IPS DF 4.7 (cell line): ENCODE measurements around the gene PEPD.

Experiments used
- DNase-seq: peaks from one replicate; pipeline ENCODE4 v3.0.0-alpha.2; 2013; ENCODE audit warnings: low spot score; ENCODE audit errors: extremely low read depth

Gene PEPD

GRCh38 chr19:33396701-33397535 lies 124.7 kb downstream of the PEPD start:
- no peak for DNase-seq

GRCh38 chr19:33395561-33396550 lies 125.7 kb downstream of the PEPD start:
- no peak for DNase-seq

DNA sequence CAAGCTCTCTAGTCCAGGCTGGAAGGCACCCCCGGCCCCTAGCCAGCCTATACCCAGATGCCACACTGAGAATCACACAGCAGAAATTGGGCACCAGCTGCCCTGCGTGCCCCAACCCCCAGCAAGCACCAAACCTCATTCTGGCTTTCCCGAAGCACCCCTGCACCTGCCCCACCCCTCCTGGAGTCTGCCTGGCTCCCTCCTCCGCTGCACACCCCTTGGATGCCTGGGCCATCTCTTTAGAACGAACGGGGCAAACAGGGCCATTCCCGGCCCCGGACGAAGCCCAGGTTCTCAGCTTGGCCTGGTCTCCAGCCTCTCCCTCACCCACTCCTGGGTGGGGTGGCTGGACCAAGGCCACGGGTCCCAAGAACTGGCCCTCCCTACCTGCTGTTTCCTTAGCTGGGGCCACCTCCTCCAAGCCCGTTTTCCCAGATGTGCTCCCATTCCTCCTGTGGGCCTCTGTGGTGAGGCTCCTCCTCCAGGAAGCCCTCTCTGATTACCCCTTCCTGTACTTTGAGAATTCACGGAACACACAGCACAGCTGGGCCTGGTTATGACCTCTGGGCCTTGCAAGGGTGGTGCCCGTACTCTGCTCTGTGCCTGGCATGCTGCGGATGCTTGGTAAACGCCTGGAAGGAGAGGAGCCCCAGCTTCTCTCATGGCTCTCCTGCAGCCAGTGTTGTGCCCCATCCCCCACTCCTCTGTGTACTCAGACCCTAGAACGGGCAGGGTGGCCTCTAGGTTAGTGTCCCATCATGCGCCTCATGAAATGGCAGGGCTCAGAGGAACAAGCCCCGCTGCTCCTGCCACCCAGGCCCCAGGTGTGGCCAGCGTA lies 126.6 kb downstream of the PEPD start:
- no peak for DNase-seq

DNA sequence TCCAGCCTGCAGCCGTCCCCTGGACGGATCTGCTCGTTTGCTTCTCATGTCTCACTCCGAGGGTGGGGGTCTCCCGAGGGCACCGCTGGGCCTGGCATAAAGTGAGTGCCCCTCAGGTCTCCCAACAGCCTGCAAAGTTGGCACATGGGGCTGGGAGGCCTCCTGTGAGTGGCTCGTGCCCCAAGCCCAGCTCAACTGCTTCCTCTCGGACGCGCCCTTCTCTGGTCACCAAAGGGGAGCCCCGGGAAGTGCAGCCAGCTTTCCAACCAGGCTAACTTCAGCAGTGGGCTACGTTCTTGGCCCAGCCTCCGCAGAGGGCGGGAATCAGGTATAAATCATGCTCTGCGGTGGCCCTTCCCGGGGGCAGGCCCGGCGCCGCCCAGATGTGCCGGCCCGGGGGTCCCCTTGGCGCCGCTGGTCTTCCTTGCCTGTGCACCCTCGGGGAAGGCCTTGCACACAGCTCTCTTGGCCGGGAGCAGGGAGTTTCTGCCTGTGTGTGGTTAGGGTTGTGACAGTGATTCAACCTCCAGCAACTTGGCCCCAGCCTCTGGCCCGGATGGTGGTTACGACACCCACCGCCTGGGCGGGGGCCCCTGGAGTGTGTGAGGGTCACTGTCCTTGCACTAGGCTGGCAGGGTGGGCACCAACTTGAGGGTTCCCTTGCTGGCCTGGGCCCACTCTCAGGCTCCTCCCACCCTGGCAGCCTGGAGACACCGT lies 127.4 kb downstream of the PEPD start:
- DNase-seq: no peak

DNA sequence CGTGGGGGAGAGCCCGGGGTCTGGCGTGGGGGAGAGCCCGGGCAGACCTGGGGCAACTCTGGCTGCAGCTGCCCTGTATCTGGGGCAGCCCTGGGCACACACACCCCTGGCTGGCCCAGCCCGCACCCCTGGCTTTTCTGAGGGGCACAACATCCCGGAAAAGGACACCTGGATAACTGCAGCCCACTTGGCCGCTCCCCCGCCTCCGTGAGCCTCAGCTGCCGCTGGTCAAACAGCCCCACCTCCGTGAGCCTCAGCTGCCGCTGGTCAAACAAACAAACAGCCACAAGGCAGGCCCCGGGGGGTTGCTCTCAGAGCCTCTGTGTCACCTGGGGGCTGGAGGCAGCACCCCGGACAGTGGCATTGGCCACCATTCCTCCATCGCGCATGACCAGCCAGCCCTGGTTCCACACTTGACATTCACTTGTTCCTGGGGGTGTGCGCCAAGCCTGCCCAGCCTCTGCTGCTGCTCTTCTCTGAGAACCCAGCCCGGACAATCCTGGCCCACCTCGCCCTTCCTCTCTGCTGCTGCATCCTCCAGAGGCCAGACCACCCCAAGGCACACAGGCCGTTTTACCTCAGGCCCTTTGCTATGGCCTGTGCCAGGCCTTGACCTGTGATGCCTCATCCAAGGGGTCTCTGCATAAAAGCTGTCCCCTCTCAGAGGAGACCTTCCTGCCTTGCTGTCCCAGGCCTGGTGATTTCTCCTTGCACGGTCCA lies 128.1 kb downstream of the PEPD start:
- no peak for DNase-seq

DNA sequence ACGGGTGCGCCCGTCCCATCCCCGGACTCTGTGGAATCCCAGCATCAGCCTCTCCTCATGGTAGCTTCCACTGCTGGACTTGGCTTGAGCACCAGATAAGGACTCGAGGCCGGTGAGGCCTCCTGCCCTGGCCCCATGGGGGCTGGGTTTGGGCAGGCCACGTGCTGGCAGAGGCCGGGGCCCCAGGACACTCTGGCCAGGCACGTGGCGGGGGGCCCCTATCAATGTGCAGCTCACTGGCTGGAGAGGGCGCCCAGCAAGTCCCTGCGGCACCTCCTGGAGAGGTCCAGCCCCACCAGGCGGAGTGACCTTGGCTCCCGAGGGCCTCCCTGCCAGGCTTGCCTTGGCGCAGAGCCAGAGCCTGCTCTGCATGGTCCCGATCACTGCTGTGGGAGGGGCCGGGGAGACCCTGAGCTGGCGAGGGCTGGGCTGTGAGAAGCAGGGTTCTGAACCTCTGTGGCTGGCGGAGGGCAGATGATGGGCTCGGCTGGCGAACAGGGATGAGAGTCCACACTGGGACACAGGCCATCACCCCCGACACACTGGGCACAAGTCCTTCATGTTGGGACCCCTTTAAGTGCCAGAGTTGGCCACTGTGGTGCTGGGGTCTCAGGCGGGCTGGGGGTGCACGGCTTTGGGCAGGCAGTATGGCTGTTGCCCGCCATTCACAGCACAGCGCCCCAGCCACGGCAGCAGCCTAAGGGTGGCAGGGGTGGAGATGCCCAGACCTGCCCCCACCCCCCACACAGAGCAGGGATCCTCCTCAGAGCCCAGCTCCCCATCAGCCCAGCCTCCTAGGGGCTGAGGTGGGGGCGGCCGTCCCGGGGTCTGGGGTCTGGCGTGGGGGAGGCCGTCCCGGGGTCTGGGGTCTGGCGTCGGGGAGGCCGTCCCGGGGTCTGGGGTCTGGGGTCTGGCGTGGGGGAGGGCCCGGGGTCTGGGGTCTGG lies 129.0 kb downstream of the PEPD start:
- no peak for DNase-seq

DNA sequence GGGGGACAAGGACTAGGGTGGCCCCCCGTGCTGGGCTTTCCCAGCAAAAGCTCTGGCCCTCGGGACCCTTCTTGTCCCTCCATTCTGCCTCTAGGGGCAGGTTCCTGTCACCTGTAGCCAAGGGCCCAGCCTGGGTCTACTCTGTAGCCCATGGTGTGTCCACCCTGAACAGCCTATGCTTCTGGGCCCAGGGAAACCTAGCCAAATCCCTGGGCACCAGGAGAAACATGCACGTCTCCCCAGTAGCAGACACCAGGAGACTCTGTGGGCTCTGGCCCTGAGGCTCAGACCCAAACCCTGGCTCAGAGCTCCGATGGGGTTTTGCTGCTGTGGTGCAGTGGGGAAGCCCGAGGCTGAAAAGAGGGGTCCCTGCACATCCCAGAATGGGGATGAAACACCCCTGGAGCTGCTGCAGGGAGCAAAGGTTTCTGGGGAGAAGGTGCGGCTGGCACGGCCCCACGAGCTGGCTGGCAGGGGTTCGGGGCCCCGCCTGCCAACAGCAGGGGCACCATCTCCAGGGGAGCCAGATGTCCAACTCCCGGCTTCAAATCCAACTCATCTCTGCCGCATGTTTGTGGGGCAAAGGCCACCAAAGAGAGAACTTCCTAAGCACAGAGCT lies 129.9 kb downstream of the PEPD start:
- no peak for DNase-seq

GRCh38 chr19:33390908-33391630 lies 130.5 kb downstream of the PEPD start:
- no peak for DNase-seq

DNA sequence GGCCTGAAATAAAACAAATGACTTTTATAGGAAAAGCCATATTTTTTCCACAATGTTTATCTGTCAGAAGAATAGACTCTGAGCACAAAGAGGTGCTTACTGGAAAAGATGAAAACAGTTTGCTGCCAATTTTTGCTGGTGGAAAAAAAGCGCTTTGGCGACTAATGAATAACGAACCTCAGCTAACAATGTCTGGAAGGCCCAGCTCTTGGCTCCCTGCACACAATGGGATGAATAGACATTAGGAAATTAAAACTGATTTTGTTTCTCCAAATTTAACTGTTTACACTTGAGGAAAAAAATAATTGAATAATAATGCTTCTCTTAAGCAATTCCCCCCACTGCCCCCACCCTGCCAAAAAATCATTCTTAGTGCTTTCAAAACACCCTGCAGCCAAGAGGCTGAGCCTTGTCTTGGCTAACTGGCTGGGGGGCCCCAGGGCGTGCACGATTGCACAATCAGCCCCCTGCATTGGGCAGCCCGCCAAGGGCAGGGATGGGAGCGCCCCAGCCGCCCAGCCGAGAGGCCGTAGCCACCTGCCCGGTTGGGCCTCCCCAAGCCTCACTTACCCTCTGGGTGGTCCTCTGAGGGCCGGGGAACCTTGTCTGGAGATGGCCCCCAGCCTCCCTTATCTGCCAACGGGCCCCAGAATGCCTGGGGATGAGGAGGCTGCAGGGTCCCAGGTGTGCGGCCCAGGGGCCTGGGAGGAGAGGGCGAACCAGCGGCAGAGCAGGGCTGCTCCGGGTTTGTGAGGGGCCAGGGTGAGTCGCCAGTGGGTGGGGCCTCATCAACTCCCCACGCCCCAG lies 131.3 kb downstream of the PEPD start:
- DNase-seq: no peak

GRCh38 chr19:33389421-33390100 lies 132.0 kb downstream of the PEPD start:
- no peak for DNase-seq

GRCh38 chr19:33388725-33389420 lies 132.7 kb downstream of the PEPD start:
- no peak for DNase-seq

- DNase-seq: no peak
These were observed 133.3 kb downstream of the PEPD start for GRCh38 chr19:33388231-33388724.

DNA sequence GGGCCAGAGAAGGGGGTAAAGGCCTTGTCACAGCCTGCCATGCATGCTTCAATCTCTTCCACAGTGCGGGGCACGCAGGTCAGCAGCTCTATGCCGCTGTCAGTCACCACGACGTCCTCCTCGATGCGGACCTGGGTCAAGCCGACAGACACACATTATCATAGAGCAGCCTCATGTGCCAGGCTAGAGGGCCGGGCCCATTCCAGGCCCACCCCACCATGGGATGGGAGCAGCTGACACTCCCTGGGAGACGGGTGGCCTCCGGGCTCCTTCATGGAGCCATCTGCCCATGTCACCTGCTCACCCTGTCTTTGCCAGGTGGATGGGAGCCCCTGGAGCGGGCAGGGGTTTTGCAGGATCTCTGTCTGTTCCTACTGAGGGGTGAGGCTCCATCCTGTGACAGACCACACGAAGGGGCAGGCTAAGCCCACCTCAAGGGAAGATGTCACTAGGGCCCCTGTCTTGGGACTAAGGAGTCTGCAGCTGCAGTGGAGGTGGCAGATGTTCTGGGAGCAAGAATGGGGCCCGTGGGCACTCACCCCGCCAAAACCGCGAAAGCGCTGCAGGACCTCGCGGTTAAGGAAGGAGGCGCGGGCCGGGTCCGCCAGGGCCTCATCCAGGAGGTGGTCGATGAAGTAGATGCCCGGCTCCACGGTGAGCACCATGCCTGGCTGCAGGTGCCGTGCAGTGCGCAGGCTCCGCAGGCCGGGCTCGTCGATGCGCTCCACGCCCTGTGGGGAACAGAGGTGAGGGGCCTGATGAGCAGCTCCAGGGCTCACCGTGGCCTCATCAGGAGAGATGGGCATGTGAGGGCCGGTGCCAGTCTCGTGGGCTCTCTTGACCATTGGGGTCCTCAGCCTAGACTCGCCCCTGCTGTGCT lies 134.0 kb downstream of the PEPD start:
- no peak for DNase-seq

- no peak for DNase-seq
These were observed 135.2 kb downstream of the PEPD start for GRCh38 chr19:33386361-33386858.
